ENCODE data around the gene TMEM117. TPM values are rescaled to one million over a fixed set of nuclear protein-coding genes. Genes with fewer than 3 reads are reported as not detected.

The TMEM117 gene
- total RNA-seq, 6 experiments from 2014 or later = 5.5 to 8.8 (median 7.0) TPM

DNA sequence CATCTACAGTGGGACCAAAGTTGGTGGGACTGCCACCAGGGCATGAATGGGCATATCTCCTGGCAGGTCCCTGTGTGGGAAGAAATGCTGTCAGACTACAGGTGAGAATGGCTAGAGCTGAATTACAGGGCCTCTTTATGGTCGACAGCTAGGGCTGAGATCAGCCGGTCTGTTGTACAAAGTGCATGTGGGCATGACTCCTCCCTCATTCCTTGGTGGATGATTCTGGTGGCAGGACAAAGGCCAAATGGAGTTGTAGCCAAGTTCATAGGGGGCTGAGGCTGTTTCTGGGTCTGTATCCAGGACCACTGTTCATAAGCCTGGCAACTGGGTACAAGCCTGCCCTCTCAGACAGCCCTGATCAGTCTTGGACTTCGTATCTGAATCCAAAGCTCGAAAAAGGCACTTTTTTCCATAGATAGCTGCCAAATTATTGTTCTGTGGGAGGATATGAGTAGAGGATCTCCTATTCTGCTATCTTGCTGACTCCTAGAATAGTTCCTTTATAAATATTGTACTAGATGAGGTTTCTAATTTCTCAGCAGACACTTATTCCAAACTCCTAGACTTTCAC, 460.8 kb downstream of the TMEM117 start:
- Mint-ChIP-seq H3K36me3 (ENCODE audit: low read depth) (peaks cover 13% of the 10 kb centered on the region), H3K4me1 (ENCODE audit: low read depth) (no peaks in the 10 kb centered on the region), H3K4me3 (no peak overlapping the region), H3K27me3 (ENCODE audit: insufficient read depth) (peaks cover 2% of the 10 kb centered on the region), H3K9me3 (peaks cover 6% of the 10 kb centered on the region), H3K27ac (no peak overlapping the region)
- DNase-seq = no peak
- TF ChIP-seq, protein P1, sequence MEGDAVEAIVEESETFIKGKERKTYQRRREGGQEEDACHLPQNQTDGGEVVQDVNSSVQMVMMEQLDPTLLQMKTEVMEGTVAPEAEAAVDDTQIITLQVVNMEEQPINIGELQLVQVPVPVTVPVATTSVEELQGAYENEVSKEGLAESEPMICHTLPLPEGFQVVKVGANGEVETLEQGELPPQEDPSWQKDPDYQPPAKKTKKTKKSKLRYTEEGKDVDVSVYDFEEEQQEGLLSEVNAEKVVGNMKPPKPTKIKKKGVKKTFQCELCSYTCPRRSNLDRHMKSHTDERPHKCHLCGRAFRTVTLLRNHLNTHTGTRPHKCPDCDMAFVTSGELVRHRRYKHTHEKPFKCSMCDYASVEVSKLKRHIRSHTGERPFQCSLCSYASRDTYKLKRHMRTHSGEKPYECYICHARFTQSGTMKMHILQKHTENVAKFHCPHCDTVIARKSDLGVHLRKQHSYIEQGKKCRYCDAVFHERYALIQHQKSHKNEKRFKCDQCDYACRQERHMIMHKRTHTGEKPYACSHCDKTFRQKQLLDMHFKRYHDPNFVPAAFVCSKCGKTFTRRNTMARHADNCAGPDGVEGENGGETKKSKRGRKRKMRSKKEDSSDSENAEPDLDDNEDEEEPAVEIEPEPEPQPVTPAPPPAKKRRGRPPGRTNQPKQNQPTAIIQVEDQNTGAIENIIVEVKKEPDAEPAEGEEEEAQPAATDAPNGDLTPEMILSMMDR (IDR thresholded peaks at IDR 0.05) = no peak

DNA sequence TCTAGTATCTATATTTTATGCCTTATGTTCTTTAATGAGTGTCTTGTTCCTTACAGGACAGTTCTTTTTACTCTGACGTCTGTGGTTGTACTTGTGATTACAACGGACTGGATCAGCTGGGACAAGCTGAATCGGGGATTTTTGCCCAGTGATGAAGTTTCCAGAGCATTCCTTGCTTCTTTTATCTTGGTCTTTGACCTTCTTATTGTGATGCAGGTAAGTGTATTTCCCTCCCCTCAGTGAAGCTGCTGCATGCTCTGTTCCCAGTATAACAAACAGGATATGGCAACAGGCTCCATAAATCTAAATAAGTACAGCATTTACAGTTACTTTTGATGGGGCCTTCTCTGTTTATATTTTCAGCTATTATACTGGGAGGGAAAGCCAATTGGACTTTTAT, 463.6 kb downstream of the TMEM117 start:
- peaks cover 2% of the 10 kb centered on the region; the same call in 1 of the 2 replicates for H3K27me3 Mint-ChIP-seq (ENCODE audit: insufficient read depth)
- peaks cover 13% of the 10 kb centered on the region for H3K36me3 Mint-ChIP-seq (ENCODE audit: low read depth)
- H3K4me3 Mint-ChIP-seq = no peak overlapping the region
- H3K27ac Mint-ChIP-seq = no peak overlapping the region
- TF ChIP-seq, protein P1 (IDR thresholded peaks at IDR 0.05) = no peak
- H3K4me1 Mint-ChIP-seq (ENCODE audit: low read depth) = no peaks in the 10 kb centered on the region
- peaks cover 6% of the 10 kb centered on the region for H3K9me3 Mint-ChIP-seq
- no peak for DNase-seq

DNA sequence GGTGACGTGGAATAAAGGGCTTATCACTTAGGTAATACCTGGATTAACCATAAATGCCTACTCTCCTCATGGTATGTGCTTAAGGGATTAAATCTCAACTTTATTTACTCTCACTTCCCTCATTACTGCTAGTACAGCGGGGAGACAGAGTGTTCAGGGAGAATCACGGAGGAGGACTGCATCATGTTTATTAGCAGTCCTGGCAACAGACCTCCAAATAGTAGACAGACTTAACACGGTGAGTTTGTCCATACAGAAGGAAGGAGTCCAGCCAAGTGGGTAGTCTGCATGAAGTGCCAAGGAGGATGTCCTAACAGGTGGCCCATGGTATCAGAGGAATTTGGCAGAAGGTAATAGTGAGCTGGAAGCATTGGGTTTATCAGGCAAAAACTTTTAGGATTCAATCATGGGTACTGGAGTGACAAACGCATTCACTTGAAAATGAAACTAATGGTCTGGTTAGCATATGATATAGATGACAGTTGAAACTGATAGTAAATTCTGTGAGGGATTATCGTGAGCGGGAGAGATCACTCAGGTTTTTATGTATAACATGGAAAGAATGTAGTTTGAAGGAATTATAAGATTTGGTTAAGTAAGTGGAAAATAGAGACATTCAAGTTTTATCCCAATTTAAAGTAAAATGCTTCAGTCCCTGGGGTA, 471.8 kb downstream of the TMEM117 start:
- H3K36me3 Mint-ChIP-seq (ENCODE audit: low read depth) = peaks cover 8% of the 10 kb centered on the region; the same call in 1 of the 2 replicates
- no peak overlapping the region for H3K27ac Mint-ChIP-seq
- DNase-seq = no peak
- peaks cover under 1% of the 10 kb centered on the region; the same call in 1 of the 2 replicates for H3K4me1 Mint-ChIP-seq (ENCODE audit: low read depth)
- no peaks in the 10 kb centered on the region; the same call in 1 of the 2 replicates for H3K27me3 Mint-ChIP-seq (ENCODE audit: insufficient read depth)
- H3K9me3 Mint-ChIP-seq = no peaks in the 10 kb centered on the region; the same call in 1 of the 2 replicates
- TF ChIP-seq, protein P1 (IDR thresholded peaks at IDR 0.05) = no peak
- H3K4me3 Mint-ChIP-seq = no peak overlapping the region

DNA sequence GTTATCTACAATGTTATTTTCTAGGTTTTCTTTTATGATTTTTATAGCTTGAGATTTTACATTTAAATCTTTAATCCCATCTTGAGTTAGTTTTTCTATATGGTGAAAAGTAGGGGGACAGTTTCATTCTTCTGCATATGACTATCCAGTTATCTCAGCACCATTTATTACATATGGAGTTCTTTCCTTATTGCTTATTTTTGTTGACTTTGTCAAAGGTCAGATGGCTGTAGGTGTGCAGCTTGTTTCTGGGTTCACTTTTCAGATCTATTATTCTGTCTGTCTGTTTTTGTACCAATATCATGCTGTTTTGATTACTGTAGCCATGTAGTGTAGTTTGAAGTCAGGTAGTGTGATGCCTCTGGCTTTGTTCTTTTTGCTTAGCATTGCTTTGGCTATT, 477.3 kb downstream of the TMEM117 start:
- TF ChIP-seq, protein P1 (IDR thresholded peaks at IDR 0.05) = no peak
- no peaks in the 10 kb centered on the region; the same call in 1 of the 2 replicates for H3K36me3 Mint-ChIP-seq (ENCODE audit: low read depth)
- 0 out of 2 replicates have a peak, but pooled peaks cover 4% of the 10 kb centered on the region for H3K9me3 Mint-ChIP-seq
- no peaks in the 10 kb centered on the region; the same call in 1 of the 2 replicates for H3K27me3 Mint-ChIP-seq (ENCODE audit: insufficient read depth)
- H3K27ac Mint-ChIP-seq = no peak overlapping the region
- H3K4me1 Mint-ChIP-seq (ENCODE audit: low read depth) = peaks cover 14% of the 10 kb centered on the region
- no peak for DNase-seq
- H3K4me3 Mint-ChIP-seq = no peak overlapping the region

DNA sequence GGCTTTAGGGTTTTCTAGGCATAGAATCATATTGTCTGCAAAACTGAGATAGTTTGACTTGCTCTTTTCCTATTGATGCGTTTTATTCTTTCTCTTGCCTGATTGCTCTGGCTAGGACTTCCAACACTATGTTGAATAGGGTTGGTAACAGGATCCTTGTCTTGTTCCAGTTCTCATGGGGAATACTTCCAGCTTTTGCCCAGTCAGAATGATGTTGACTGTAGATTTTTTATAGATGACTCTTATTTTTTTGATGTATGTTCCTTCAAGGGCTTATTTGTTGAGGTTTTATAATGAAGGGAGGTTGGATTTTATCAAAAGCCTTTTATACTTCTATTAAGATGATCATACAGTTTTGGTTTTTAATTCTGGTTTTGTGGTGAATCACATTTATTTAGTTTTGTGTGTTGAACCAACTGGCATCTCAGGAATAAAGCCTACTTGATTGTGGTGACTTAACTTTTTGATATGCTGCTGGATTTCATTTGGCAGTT, 478.2 kb downstream of the TMEM117 start:
- DNase-seq = no peak
- TF ChIP-seq, protein P1 (IDR thresholded peaks at IDR 0.05) = no peak
- no peaks in the 10 kb centered on the region; the same call in 1 of the 2 replicates for H3K36me3 Mint-ChIP-seq (ENCODE audit: low read depth)

More for the DNA sequence above, 478.2 kb downstream of the TMEM117 start:
- H3K27ac Mint-ChIP-seq = no peak overlapping the region
- peaks cover 14% of the 10 kb centered on the region for H3K4me1 Mint-ChIP-seq (ENCODE audit: low read depth)
- H3K4me3 Mint-ChIP-seq = no peak overlapping the region
- H3K9me3 Mint-ChIP-seq = 0 out of 2 replicates have a peak, but pooled peaks cover 4% of the 10 kb centered on the region
- H3K27me3 Mint-ChIP-seq (ENCODE audit: insufficient read depth) = no peaks in the 10 kb centered on the region; the same call in 1 of the 2 replicates

Data from HFFc6 (cell line).